Activated naive CD8-positive, alpha-beta T cell treated with anti-CD3 and anti-CD28 coated beads, Interleukin-2, amount 50 U/mL, for 24 hours (primary cell): ENCODE data around the gene NAALADL2.
"Not testable (repeated sequence)": the region's sequence is repeated elsewhere in the genome, so short reads cannot be mapped to it uniquely, and the experiment has no call there.

Source experiments
- ATAC-seq: fragments of 150-1000 bp; cut with Tn5 transposase; one replicate; pipeline ENCODE4 v1.10.0; 2021
- DNase-seq: peaks from one replicate; pipeline ENCODE4 v3.0.0; 2021
- H3K27ac Mint-ChIP-seq: one replicate; pipeline ENCODE4 v1.8.0; 2021; ENCODE audit warnings: mild to moderate bottlenecking, mixed read lengths
- H3K27me3 Mint-ChIP-seq: one replicate; pipeline ENCODE4 v1.8.0; 2021; ENCODE audit warnings: mixed read lengths
- H3K36me3 Mint-ChIP-seq: one replicate; pipeline ENCODE4 v1.8.0; 2021; ENCODE audit warnings: low read depth, mixed read lengths
- H3K4me1 Mint-ChIP-seq: one replicate; pipeline ENCODE4 v1.8.0; 2021; ENCODE audit warnings: mixed read lengths
- H3K4me3 Mint-ChIP-seq: one replicate; pipeline ENCODE4 v1.8.0; 2021; ENCODE audit warnings: mild to moderate bottlenecking, moderate library complexity, mixed read lengths
- H3K9me3 Mint-ChIP-seq: one replicate; pipeline ENCODE4 v1.8.0; 2021; ENCODE audit warnings: mixed read lengths

NAALADL2 gene

DNA sequence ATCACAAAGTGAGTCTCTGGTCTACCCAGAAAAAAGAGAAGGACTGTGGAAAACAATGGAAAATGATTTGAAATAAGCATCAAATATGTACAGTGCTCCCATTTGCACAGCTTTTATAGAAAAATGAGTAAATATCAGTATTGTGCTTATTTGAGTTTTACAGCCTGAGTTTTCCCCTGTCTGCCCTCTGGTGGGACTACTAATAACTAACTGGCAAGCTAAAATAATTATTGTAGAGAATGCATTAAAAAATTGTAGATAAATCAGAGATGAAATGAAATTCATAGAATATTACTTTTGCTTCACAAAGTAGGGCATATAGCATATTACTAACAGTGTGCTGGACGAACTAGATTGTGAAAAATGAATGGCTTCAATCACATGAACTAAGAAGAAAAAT lies 287.1 kb downstream of the NAALADL2 start:
- no peaks in the 10 kb centered on the region for H3K4me1 Mint-ChIP-seq
- H3K4me3 Mint-ChIP-seq: no peak overlapping the region
- H3K9me3 Mint-ChIP-seq: peaks cover 7% of the 10 kb centered on the region
- DNase-seq (no peak), ATAC-seq (no peak)
- no peaks in the 10 kb centered on the region for H3K27me3 Mint-ChIP-seq
- no peak overlapping the region for H3K27ac Mint-ChIP-seq
- no peaks in the 10 kb centered on the region for H3K36me3 Mint-ChIP-seq

DNA sequence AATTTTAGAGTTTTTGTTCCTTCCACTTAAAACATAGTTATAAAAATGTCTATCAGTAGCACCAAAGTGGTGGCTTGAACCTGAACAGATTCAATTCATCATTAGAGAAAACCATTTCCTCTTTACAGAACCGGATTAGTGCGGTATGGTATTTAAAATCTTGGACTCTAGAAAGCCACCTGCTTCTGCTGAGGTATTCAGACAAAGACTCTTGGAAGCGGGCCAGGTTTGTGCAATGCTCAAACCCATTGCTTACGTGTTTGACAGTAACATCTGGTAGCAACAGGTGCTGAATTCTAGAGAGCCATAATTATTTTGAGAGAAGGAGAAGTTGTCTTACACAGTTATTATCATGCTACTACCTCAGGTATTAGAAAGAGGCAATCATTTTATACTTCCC lies 290.5 kb downstream of the NAALADL2 start:
- Mint-ChIP-seq H3K27me3 (no peaks in the 10 kb centered on the region), H3K4me1 (no peaks in the 10 kb centered on the region), H3K4me3 (no peak overlapping the region), H3K36me3 (no peaks in the 10 kb centered on the region), H3K9me3 (peaks cover 7% of the 10 kb centered on the region), H3K27ac (no peak overlapping the region)
- no peak for DNase-seq
- no peak for ATAC-seq

- Mint-ChIP-seq H3K4me1 (no peaks in the 10 kb centered on the region), H3K4me3 (no peak overlapping the region), H3K27me3 (no peaks in the 10 kb centered on the region), H3K9me3 (peaks cover 8% of the 10 kb centered on the region), H3K36me3 (no peaks in the 10 kb centered on the region), H3K27ac (no peak overlapping the region)
- no peak for ATAC-seq
- DNase-seq: no peak
Measured at GRCh38 chr3:175150812-175151401, 291.8 kb downstream of the NAALADL2 start.

DNA sequence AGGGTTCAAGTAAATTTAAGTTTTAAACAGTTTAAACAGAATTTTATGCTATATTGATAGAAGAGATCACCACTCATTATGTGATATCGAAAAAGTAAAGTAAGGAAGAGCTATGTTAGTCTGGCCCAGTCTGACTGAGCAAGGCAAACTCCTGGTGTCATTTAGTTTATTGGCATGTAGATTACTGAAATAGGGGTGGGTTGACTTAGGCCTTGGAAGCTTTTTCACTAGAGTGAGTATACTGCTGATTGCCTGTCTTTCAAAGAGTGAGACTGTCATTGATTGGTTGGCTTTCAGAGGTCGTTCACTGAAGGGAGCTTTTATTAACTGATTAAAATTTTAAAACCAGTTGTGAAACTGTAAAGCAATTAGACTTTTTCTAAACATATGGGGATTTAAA lies 294.5 kb downstream of the NAALADL2 start:
- Mint-ChIP-seq H3K4me1 (no peaks in the 10 kb centered on the region), H3K36me3 (no peaks in the 10 kb centered on the region), H3K9me3 (peaks cover 4% of the 10 kb centered on the region), H3K27ac (no peak overlapping the region), H3K4me3 (no peak overlapping the region), H3K27me3 (no peaks in the 10 kb centered on the region)
- no peak for ATAC-seq
- DNase-seq: no peak

DNA sequence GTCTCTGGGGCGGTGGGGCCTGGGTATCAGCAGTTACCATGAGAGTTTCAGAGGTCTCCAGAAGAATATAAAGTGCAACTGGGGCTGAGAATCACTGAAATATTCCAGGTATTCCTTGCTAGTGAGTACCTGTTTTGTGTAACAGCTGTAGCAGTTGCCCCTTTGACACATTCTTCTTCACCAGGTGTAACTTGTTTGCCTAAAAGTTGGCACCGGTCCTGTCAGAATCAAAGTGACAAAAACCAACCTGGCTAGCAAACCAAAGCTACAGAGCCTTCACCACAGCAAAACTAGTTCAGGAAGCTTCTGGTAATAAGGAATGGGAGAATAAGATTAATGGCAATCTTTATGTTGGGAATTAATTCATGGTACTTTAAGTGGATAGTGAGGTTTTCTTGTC lies 296.0 kb downstream of the NAALADL2 start:
- Mint-ChIP-seq H3K36me3 (no peaks in the 10 kb centered on the region), H3K27me3 (no peaks in the 10 kb centered on the region), H3K4me3 (no peak overlapping the region), H3K4me1 (no peaks in the 10 kb centered on the region), H3K9me3 (peaks cover 4% of the 10 kb centered on the region), H3K27ac (no peak overlapping the region)
- ATAC-seq (no peak), DNase-seq (no peak)

DNA sequence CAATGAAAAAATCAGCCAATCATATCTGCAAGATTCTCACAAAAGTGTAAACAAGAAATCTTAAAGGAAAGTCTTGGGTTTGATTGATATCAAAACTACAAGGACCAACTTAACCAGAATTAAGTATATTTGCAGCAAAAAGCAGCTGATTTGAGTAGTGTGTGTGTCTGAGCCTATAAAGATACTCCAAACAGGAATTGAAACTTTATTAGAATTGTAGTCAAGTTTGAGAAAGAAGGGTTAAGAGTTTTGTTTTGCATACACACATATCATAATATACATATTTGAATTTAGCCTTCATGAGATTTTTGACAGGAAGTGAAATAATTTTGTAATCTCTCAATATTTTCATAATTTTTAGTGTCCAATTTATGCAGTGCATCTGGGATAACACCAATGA lies 300.1 kb downstream of the NAALADL2 start:
- DNase-seq: no peak
- Mint-ChIP-seq H3K27ac (no peak overlapping the region), H3K4me1 (no peaks in the 10 kb centered on the region), H3K36me3 (no peaks in the 10 kb centered on the region), H3K9me3 (peaks cover 4% of the 10 kb centered on the region), H3K4me3 (no peak overlapping the region), H3K27me3 (no peaks in the 10 kb centered on the region)
- no peak for ATAC-seq

GRCh38 chr3:175161291-175161690 lies 302.2 kb downstream of the NAALADL2 start:
- DNase-seq: no peak
- no peak overlapping the region for H3K27ac Mint-ChIP-seq
- H3K9me3 Mint-ChIP-seq: no peaks in the 10 kb centered on the region

GRCh38 chr3:175163686-175164085 lies 304.6 kb downstream of the NAALADL2 start:
- H3K27me3 Mint-ChIP-seq: no peaks in the 10 kb centered on the region
- H3K36me3 Mint-ChIP-seq: no peaks in the 10 kb centered on the region
- no peak overlapping the region for H3K4me3 Mint-ChIP-seq
- H3K27ac Mint-ChIP-seq: no peak overlapping the region
- ATAC-seq (no peak), DNase-seq (no peak)
- H3K9me3 Mint-ChIP-seq: no peaks in the 10 kb centered on the region
- no peaks in the 10 kb centered on the region for H3K4me1 Mint-ChIP-seq

More at GRCh38 chr3:175161291-175161690, 302.2 kb downstream of the NAALADL2 start:
- H3K27me3 Mint-ChIP-seq: no peaks in the 10 kb centered on the region
- ATAC-seq: no peak
- H3K4me3 Mint-ChIP-seq: no peak overlapping the region
- no peaks in the 10 kb centered on the region for H3K36me3 Mint-ChIP-seq
- H3K4me1 Mint-ChIP-seq: no peaks in the 10 kb centered on the region

DNA sequence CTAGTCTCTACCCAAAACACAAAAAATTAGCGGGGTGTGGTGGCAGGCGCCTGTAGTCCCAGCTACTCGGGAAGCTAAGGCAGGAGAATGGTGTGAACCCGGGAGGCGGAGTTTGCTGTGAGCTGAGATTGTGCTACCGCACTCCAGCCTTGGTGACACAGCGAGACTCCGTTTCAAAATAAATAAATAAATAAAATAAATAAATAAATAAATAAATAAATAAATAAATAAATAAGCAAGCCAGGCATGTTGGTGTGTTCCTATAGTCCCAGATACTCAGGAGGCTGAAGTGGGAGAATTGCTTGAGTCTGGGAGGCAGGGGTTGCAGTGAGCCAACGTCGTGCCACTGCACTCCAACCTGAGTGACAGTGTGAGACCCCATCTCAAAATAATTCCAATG lies 314.0 kb downstream of the NAALADL2 start:
- not testable (repeated sequence) for H3K27me3 Mint-ChIP-seq, H3K9me3 Mint-ChIP-seq, H3K4me1 Mint-ChIP-seq, H3K36me3 Mint-ChIP-seq, DNase-seq, ATAC-seq, H3K4me3 Mint-ChIP-seq, H3K27ac Mint-ChIP-seq

- H3K4me3 Mint-ChIP-seq: no peak overlapping the region
Measured at GRCh38 chr3:175176556-175176955, 317.4 kb downstream of the NAALADL2 start.

DNA sequence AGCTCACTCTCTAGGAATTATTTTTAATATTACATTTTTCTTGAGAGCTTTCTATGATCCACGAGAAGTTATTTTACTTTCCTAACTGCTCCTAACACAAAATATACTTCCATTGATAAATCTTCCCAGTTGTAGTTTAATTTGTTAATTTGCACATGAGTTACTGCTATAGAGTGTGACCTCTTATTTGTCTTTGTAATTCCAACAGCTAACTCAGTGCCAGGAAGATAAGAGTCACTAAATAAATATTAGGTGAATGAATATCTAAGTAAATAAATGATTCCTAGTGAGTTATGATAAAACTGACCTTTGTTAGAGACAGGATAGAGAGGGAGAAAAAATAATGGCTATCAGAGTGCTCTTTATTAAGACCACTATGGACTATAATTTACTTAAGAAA lies 319.9 kb downstream of the NAALADL2 start:
- Mint-ChIP-seq H3K4me1 (no peaks in the 10 kb centered on the region), H3K9me3 (no peaks in the 10 kb centered on the region), H3K27ac (no peak overlapping the region), H3K36me3 (no peaks in the 10 kb centered on the region), H3K4me3 (no peak overlapping the region), H3K27me3 (no peaks in the 10 kb centered on the region)
- DNase-seq (no peak), ATAC-seq (no peak)

More at GRCh38 chr3:175176556-175176955, 317.4 kb downstream of the NAALADL2 start:
- Mint-ChIP-seq H3K4me1 (no peaks in the 10 kb centered on the region), H3K36me3 (no peaks in the 10 kb centered on the region), H3K9me3 (peaks cover 5% of the 10 kb centered on the region), H3K27me3 (no peaks in the 10 kb centered on the region), H3K27ac (no peak overlapping the region)
- DNase-seq (no peak), ATAC-seq (no peak)

DNA sequence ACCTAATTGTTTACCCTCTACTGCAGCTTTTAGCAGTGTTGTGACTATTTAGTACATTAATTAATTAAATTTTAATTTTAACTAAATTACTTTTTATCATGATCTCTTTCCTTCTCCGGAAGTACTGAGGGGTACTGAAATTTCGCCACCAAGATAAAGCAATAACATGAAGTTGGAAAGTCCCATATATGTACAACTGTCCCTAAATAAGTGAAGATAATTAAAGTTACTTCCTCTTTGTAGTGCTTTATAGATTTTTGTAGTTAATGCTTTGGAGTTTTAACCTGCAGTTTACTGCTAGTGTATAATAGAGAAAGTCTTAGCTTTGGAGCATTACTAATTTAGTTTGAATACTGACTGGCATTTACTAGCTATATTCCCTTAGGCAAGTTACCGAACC lies 325.3 kb downstream of the NAALADL2 start:
- no peaks in the 10 kb centered on the region for H3K27me3 Mint-ChIP-seq
- H3K9me3 Mint-ChIP-seq: peaks cover 6% of the 10 kb centered on the region
- no peaks in the 10 kb centered on the region for H3K4me1 Mint-ChIP-seq
- DNase-seq (no peak), ATAC-seq (no peak)
- H3K4me3 Mint-ChIP-seq: no peak overlapping the region
- H3K27ac Mint-ChIP-seq: no peak overlapping the region
- no peaks in the 10 kb centered on the region for H3K36me3 Mint-ChIP-seq

DNA sequence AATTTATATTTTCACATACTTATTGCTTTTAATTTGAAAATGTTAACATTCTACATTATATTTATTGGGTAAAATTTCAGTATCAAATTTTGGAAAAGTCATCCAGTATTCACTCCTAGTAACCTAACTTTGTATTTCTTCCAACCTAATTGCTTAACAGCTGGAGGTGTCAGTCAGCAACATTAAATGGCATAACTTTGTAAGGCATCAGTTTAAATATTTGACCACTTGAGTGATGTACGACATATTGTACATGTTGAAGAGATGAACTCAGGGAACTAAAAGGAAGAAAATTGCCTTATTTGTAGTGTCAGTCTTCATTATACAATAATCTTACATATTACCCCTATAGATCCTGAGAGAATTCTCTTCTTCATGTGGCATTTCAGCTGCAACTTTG lies 326.8 kb downstream of the NAALADL2 start:
- Mint-ChIP-seq H3K36me3 (no peaks in the 10 kb centered on the region), H3K4me1 (no peaks in the 10 kb centered on the region), H3K27me3 (no peaks in the 10 kb centered on the region), H3K27ac (no peak overlapping the region), H3K4me3 (no peak overlapping the region), H3K9me3 (peaks cover 10% of the 10 kb centered on the region)
- ATAC-seq (no peak), DNase-seq (no peak)

GRCh38 chr3:175186511-175186910 lies 327.4 kb downstream of the NAALADL2 start:
- DNase-seq (no peak), ATAC-seq (no peak)
- H3K9me3 Mint-ChIP-seq: peaks cover 10% of the 10 kb centered on the region
- no peak overlapping the region for H3K27ac Mint-ChIP-seq
- no peaks in the 10 kb centered on the region for H3K36me3 Mint-ChIP-seq
- H3K4me1 Mint-ChIP-seq: no peaks in the 10 kb centered on the region
- H3K27me3 Mint-ChIP-seq: no peaks in the 10 kb centered on the region
- no peak overlapping the region for H3K4me3 Mint-ChIP-seq

DNA sequence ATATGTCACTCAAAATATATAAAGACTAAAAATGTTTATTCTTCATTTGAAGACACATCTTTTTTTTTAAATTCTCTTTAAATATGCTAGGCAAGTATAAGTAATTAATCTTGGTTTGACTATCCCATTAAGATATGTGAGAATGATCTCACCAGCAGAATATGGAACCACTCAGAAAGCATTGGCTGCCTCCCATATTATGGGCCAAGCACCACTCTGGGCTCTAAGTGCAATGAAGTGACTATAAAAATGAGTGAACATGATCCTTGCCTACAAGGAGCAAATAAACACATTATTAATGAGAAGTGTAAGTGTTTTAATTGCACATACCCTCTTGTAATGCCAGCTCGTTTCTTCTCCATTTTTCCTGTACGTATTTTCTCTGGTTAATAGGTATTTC lies 328.5 kb downstream of the NAALADL2 start:
- Mint-ChIP-seq H3K27me3 (no peaks in the 10 kb centered on the region), H3K36me3 (no peaks in the 10 kb centered on the region), H3K4me1 (no peaks in the 10 kb centered on the region), H3K9me3 (peaks cover 10% of the 10 kb centered on the region), H3K4me3 (no peak overlapping the region), H3K27ac (no peak overlapping the region)
- DNase-seq (no peak), ATAC-seq (no peak)

DNA sequence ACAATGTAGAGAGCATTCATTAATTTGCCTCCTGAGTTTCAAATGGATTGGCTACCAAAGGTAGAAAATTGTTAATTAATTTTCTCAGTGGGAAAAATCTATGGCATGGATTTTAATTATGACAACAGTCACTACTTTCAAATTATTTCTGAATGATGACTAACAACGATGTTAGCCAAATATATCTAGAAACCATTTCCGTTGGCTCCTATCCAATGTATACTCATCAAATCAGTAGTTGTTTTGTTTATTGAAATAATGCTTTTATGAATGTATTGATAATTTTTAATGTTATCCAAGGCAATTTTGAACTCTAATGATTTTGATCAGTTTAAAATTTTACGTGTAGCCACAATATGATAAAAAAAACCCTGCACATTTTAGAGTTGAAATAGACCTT lies 333.4 kb downstream of the NAALADL2 start:
- DNase-seq: no peak
- no peak for ATAC-seq
- Mint-ChIP-seq H3K27me3 (no peaks in the 10 kb centered on the region), H3K9me3 (peaks cover 10% of the 10 kb centered on the region), H3K27ac (no peak overlapping the region), H3K36me3 (no peaks in the 10 kb centered on the region), H3K4me3 (no peak overlapping the region), H3K4me1 (no peaks in the 10 kb centered on the region)
